DOHH2 (cell line): Measurements from ENCODE around the gene RPL36A.

Experiments
- H3F3A ChIP-seq: fragments of 200-600 bp; sonication (generic), shearing (Covaris generic); 2 replicates; pipeline ENCODE4 v1.6.0; 2016; ENCODE audit warnings: antibody characterized with exemption, mild to moderate bottlenecking; ENCODE audit not compliant: control insufficient read depth, insufficient read depth
- H3K27ac ChIP-seq: fragments of 200-600 bp; sonication (generic); 2 replicates; pipeline ENCODE4 v1.5.1; 2014; ENCODE audit warnings: low read depth, mild to moderate bottlenecking, low read length, moderate library complexity
- H3K27me3 ChIP-seq: fragments of 200-600 bp; sonication (generic); 2 replicates; pipeline ENCODE4 v1.6.1; 2014; ENCODE audit warnings: mild to moderate bottlenecking, low read length, mixed read lengths; ENCODE audit not compliant: control insufficient read depth
- H3K36me3 ChIP-seq: fragments of 200-600 bp; sonication (generic); 2 replicates; pipeline ENCODE4 v1.6.1; 2014; ENCODE audit warnings: mild to moderate bottlenecking, low read length, moderate library complexity, mixed read lengths; ENCODE audit not compliant: control insufficient read depth
- H3K4me1 ChIP-seq: fragments of 200-600 bp; sonication (generic); 2 replicates; pipeline ENCODE4 v1.6.1; 2014; ENCODE audit warnings: mild to moderate bottlenecking, low read length, mixed read lengths; ENCODE audit not compliant: control insufficient read depth
- H3K4me2 ChIP-seq: fragments of 200-600 bp; sonication (generic); 2 replicates; pipeline ENCODE4 v1.6.0; 2014; ENCODE audit warnings: mild to moderate bottlenecking, low read length, moderate library complexity
- H3K4me3 ChIP-seq: fragments of 200-600 bp; sonication (generic); 2 replicates; pipeline ENCODE4 v1.5.1; 2014; ENCODE audit warnings: mild to moderate bottlenecking, low read length, mixed read lengths
- H3K79me2 ChIP-seq: fragments of 200-600 bp; sonication (generic); 2 replicates; pipeline ENCODE4 v1.6.1; 2014; ENCODE audit warnings: mild to moderate bottlenecking, low read length, mixed read lengths; ENCODE audit not compliant: control insufficient read depth
- H3K9me2 ChIP-seq: fragments of 200-600 bp; sonication (generic); replicated peaks from 2 replicates; pipeline ENCODE4 v1.6.1; 2014; ENCODE audit warnings: mild to moderate bottlenecking, low read length, mixed read lengths; ENCODE audit not compliant: control insufficient read depth
- H3K9me3 ChIP-seq: fragments of 200-600 bp; sonication (generic); 2 replicates; pipeline ENCODE4 v1.6.1; 2014; ENCODE audit warnings: antibody characterized with exemption, low read length, mixed read lengths; ENCODE audit not compliant: control insufficient read depth, insufficient read depth
- H4K20me1 ChIP-seq: fragments of 200-600 bp; sonication (generic); 2 replicates; pipeline ENCODE4 v1.6.0; 2014; ENCODE audit warnings: low read depth, mild to moderate bottlenecking, antibody characterized with exemption, low read length, moderate library complexity; ENCODE audit not compliant: control insufficient read depth, insufficient read depth
- CTCF ChIP-seq: fragments of 200-600 bp; sonication (generic); IDR thresholded peaks from one replicate; pipeline ENCODE4 v1.5.1; 2014; ENCODE audit warnings: antibody characterized with exemption, mild to moderate bottlenecking, low read depth, low read length; ENCODE audit not compliant: poor library complexity, severe bottlenecking
- EZH2phosphoT487 ChIP-seq: fragments of 200-600 bp; sonication (generic); IDR thresholded peaks from 2 replicates; pipeline ENCODE4 v1.6.1; 2017; ENCODE audit warnings: borderline replicate concordance, mild to moderate bottlenecking, antibody characterized with exemption, low read length, moderate library complexity, mixed read lengths

RPL36A gene

DNA sequence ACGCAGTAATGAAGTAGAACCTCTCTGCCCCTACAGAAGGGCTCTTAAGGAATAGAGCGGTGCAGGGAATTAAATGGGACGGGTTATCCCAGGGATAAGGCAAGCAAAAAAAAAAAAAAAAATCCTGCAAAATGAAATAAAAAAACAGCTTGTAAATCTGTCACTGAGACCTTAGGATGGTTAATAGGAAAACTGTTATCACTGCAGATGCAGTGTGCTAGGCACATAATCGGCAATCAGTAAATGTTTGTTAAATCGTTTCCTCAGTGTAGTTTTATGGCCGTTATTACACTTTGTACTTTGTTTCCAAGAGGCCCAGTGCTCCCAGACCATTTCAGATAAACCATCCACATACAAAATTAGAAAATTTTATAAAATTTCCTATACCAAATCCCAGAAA, 18.2 kb downstream of the RPL36A start:
- Histone ChIP-seq H3K27ac (peak overlapping the region; percentile 80), H3K4me2 (peak overlapping the region; percentile 70), H3K9me3 (no peaks in the 10 kb centered on the region), H3F3A (no peaks in the 10 kb centered on the region), H3K27me3 (no peaks in the 10 kb centered on the region), H4K20me1 (no peaks in the 10 kb centered on the region), H3K4me1 (peaks cover 23% of the 10 kb centered on the region), H3K9me2 (no peaks in the 10 kb centered on the region), H3K79me2 (peaks cover 87% of the 10 kb centered on the region), H3K36me3 (peaks cover 32% of the 10 kb centered on the region), H3K4me3 (peak overlapping the region; percentile 79)
- TF ChIP-seq EZH2phosphoT487 (no peak), CTCF (no peak)

DNA sequence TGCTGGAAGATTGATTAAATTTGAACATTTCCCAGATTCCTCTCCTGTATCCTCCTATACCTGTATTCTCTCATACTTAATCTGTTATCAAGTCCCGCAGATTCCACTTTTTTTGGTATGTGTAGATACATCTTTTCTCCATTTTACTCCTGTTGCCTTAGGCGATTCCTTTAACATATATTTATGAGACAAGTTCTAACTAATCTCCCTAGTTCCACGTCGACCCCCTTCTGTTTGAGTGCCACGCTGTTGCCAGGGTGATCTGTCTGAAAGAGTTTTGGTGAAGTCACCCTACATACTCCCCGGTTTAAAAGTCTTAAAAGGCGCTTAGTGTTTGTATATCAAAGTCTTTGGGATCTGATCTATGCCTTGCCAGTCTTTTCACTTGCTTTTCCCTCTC, 19.6 kb downstream of the RPL36A start:
- Histone ChIP-seq H4K20me1 (no peaks in the 10 kb centered on the region), H3K27me3 (no peaks in the 10 kb centered on the region), H3K36me3 (peaks cover 37% of the 10 kb centered on the region), H3K9me2 (no peaks in the 10 kb centered on the region), H3K4me1 (peaks cover 32% of the 10 kb centered on the region), H3K79me2 (peaks cover 80% of the 10 kb centered on the region), H3K27ac (no peak overlapping the region), H3K4me2 (peak overlapping the region; percentile 70), H3F3A (peaks cover 6% of the 10 kb centered on the region), H3K9me3 (no peaks in the 10 kb centered on the region), H3K4me3 (no peak overlapping the region)
- TF ChIP-seq CTCF, result no peak
- TF ChIP-seq EZH2phosphoT487, result no peak

DNA sequence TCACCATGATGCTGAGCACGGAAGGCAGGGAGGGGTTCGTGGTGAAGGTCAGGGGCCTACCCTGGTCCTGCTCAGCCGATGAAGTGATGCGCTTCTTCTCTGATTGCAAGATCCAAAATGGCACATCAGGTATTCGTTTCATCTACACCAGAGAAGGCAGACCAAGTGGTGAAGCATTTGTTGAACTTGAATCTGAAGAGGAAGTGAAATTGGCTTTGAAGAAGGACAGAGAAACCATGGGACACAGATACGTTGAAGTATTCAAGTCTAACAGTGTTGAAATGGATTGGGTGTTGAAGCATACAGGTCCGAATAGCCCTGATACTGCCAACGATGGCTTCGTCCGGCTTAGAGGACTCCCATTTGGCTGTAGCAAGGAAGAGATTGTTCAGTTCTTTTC, 21.2 kb downstream of the RPL36A start:
- peaks cover 6% of the 10 kb centered on the region for H3F3A ChIP-seq
- no peak overlapping the region for H3K4me2 ChIP-seq
- H3K36me3 ChIP-seq, result peaks cover 37% of the 10 kb centered on the region
- H3K27me3 ChIP-seq, result no peaks in the 10 kb centered on the region
- H3K4me1 ChIP-seq, result peaks cover 36% of the 10 kb centered on the region
- TF ChIP-seq EZH2phosphoT487 (no peak), CTCF (no peak)
- no peaks in the 10 kb centered on the region for H4K20me1 ChIP-seq
- H3K9me2 ChIP-seq, result no peaks in the 10 kb centered on the region
- no peaks in the 10 kb centered on the region for H3K9me3 ChIP-seq
- H3K79me2 ChIP-seq, result peaks cover 65% of the 10 kb centered on the region
- H3K27ac ChIP-seq, result no peak overlapping the region
- no peak overlapping the region for H3K4me3 ChIP-seq
